Measurements from ENCODE around the gene CNTNAP2. TPM values are rescaled to one million over a fixed set of nuclear protein-coding genes. Genes with fewer than 3 reads are reported as not detected.

Gene CNTNAP2
- not detected for total RNA-seq

- H3K4me1 Mint-ChIP-seq (ENCODE audit: low read depth), result peaks cover 9% of the 10 kb centered on the region
- intact Hi-C loops (cut with micrococcal nuclease), result no loop called here
- no peaks in the 10 kb centered on the region for H3K9me3 Mint-ChIP-seq
- no peak within 1 kb of the TSS for H3K27ac Mint-ChIP-seq
- H3K27me3 Mint-ChIP-seq, result peaks cover 27% of the 10 kb centered on the region
- DNase-seq, result no peak
- H3K4me3 Mint-ChIP-seq, result peak within 1 kb of the TSS; percentile 63
- no peaks in the 10 kb centered on the region for H3K36me3 Mint-ChIP-seq
- CTCF ChIA-PET, result no interaction called here
- POLR2A ChIA-PET, result no interaction called here
These were observed at the start of gene CNTNAP2 for GRCh38 chr7:146116521-146117222. CNTNAP2 (plus strand) TSS chr7:146116801; CDS start chr7:146116877, 76 bp downstream.

- Mint-ChIP-seq H3K4me1 (ENCODE audit: low read depth) (no peaks in the 10 kb centered on the region), H3K27me3 (no peaks in the 10 kb centered on the region), H3K4me3 (no peak overlapping the region), H3K9me3 (no peaks in the 10 kb centered on the region), H3K27ac (no peak overlapping the region), H3K36me3 (no peaks in the 10 kb centered on the region)
- intact Hi-C loops (cut with micrococcal nuclease), result no loop called here
- DNase-seq, result no peak
- POLR2A ChIA-PET, result no interaction called here
- CTCF ChIA-PET, result no interaction called here
These were observed 48.7 kb upstream of the CNTNAP2 start for GRCh38 chr7:146067880-146068279.

- Mint-ChIP-seq H3K4me1 (ENCODE audit: low read depth) (no peaks in the 10 kb centered on the region), H3K4me3 (no peak overlapping the region), H3K27ac (no peak overlapping the region), H3K27me3 (no peaks in the 10 kb centered on the region), H3K36me3 (no peaks in the 10 kb centered on the region), H3K9me3 (no peaks in the 10 kb centered on the region)
- ChIA-PET CTCF (interaction anchor here (0.6 to 1.2 kb wide), 2 partner anchors 16 to 161 kb away, joined by 3 read pairs; no protein-coding TSS in a partner anchor), POLR2A (no interaction called here)
- intact Hi-C loops (cut with micrococcal nuclease), result no loop called here
- no peak for DNase-seq
These were observed 42.3 kb upstream of the CNTNAP2 start for GRCh38 chr7:146074195-146074765.

GRCh38 chr7:146076344-146076743 lies 40.3 kb upstream of the CNTNAP2 start:
- ChIA-PET CTCF (interaction anchor here (0.5 kb wide), 1 partner anchor 400 kb away, joined by 3 read pairs; no protein-coding TSS in a partner anchor), POLR2A (no interaction called here)
- no peaks in the 10 kb centered on the region for H3K4me1 Mint-ChIP-seq (ENCODE audit: low read depth)
- no peaks in the 10 kb centered on the region for H3K36me3 Mint-ChIP-seq
- H3K27ac Mint-ChIP-seq, result no peak overlapping the region
- no peak for DNase-seq
- H3K9me3 Mint-ChIP-seq, result no peaks in the 10 kb centered on the region
- no peaks in the 10 kb centered on the region for H3K27me3 Mint-ChIP-seq
- intact Hi-C loops (cut with micrococcal nuclease), result no loop called here
- H3K4me3 Mint-ChIP-seq, result no peak overlapping the region

- POLR2A ChIA-PET, result no interaction called here
- intact Hi-C loops (cut with micrococcal nuclease), result loop anchor here (5.0 kb wide), 1 partner anchor 347 kb away; no protein-coding TSS in a partner anchor
- CTCF ChIA-PET, result no interaction called here
- Mint-ChIP-seq H3K27me3 (no peaks in the 10 kb centered on the region), H3K36me3 (no peaks in the 10 kb centered on the region), H3K4me3 (no peak overlapping the region), H3K9me3 (no peaks in the 10 kb centered on the region), H3K4me1 (ENCODE audit: low read depth) (no peaks in the 10 kb centered on the region), H3K27ac (no peak overlapping the region)
- no peak for DNase-seq
These were observed 32.5 kb upstream of the CNTNAP2 start for GRCh38 chr7:146084086-146084485.

- no peak overlapping the region for H3K4me3 Mint-ChIP-seq
- intact Hi-C loops (cut with micrococcal nuclease), result loop anchor here (1.0 kb wide), 1 partner anchor 1054 kb away; no protein-coding TSS in a partner anchor
- no peaks in the 10 kb centered on the region for H3K4me1 Mint-ChIP-seq (ENCODE audit: low read depth)
- no peak overlapping the region for H3K27ac Mint-ChIP-seq
- CTCF ChIA-PET, result interaction anchor here (0.6 to 1.6 kb wide), 6 partner anchors 9 to 1543 kb away, joined by 3 to 14 read pairs (median 3); no protein-coding TSS in a partner anchor
- DNase-seq, result no peak
- no peaks in the 10 kb centered on the region for H3K36me3 Mint-ChIP-seq
- no peaks in the 10 kb centered on the region for H3K27me3 Mint-ChIP-seq
- no peaks in the 10 kb centered on the region for H3K9me3 Mint-ChIP-seq
- POLR2A ChIA-PET, result no interaction called here
These were observed 26.5 kb upstream of the CNTNAP2 start for GRCh38 chr7:146090023-146090645.

GRCh38 chr7:146094356-146094755 lies 22.2 kb upstream of the CNTNAP2 start:
- POLR2A ChIA-PET, result no interaction called here
- no peaks in the 10 kb centered on the region for H3K36me3 Mint-ChIP-seq
- CTCF ChIA-PET, result no interaction called here
- no peak overlapping the region for H3K4me3 Mint-ChIP-seq
- H3K4me1 Mint-ChIP-seq (ENCODE audit: low read depth), result no peaks in the 10 kb centered on the region
- H3K27me3 Mint-ChIP-seq, result no peaks in the 10 kb centered on the region
- no peak overlapping the region for H3K27ac Mint-ChIP-seq
- DNase-seq, result no peak
- intact Hi-C loops (cut with micrococcal nuclease), result no loop called here
- H3K9me3 Mint-ChIP-seq, result no peaks in the 10 kb centered on the region

GRCh38 chr7:146096994-146097393 lies 19.6 kb upstream of the CNTNAP2 start:
- intact Hi-C loops (cut with micrococcal nuclease), result no loop called here
- H3K4me3 Mint-ChIP-seq, result no peak overlapping the region
- CTCF ChIA-PET, result no interaction called here
- POLR2A ChIA-PET, result no interaction called here
- no peaks in the 10 kb centered on the region for H3K27me3 Mint-ChIP-seq
- no peaks in the 10 kb centered on the region for H3K36me3 Mint-ChIP-seq
- no peaks in the 10 kb centered on the region for H3K4me1 Mint-ChIP-seq (ENCODE audit: low read depth)
- H3K27ac Mint-ChIP-seq, result no peak overlapping the region
- no peaks in the 10 kb centered on the region for H3K9me3 Mint-ChIP-seq
- no peak for DNase-seq

GRCh38 chr7:146106319-146106718 lies 10.3 kb upstream of the CNTNAP2 start:
- Mint-ChIP-seq H3K4me3 (no peak overlapping the region), H3K4me1 (ENCODE audit: low read depth) (no peaks in the 10 kb centered on the region), H3K9me3 (no peaks in the 10 kb centered on the region), H3K27me3 (no peaks in the 10 kb centered on the region), H3K27ac (no peak overlapping the region), H3K36me3 (no peaks in the 10 kb centered on the region)
- ChIA-PET CTCF (no interaction called here), POLR2A (no interaction called here)
- intact Hi-C loops (cut with micrococcal nuclease), result no loop called here
- no peak for DNase-seq

GRCh38 chr7:146112755-146113154 lies 3.8 kb upstream of the CNTNAP2 start:
- H3K4me1 Mint-ChIP-seq (ENCODE audit: low read depth), result peaks cover 9% of the 10 kb centered on the region
- H3K27me3 Mint-ChIP-seq, result peaks cover 26% of the 10 kb centered on the region
- intact Hi-C loops (cut with micrococcal nuclease), result no loop called here
- no peaks in the 10 kb centered on the region for H3K9me3 Mint-ChIP-seq
- CTCF ChIA-PET, result no interaction called here
- no peak overlapping the region for H3K4me3 Mint-ChIP-seq
- H3K36me3 Mint-ChIP-seq, result no peaks in the 10 kb centered on the region
- no peak for DNase-seq
- POLR2A ChIA-PET, result no interaction called here
- H3K27ac Mint-ChIP-seq, result no peak overlapping the region

- DNase-seq, result no peak
- intact Hi-C loops (cut with micrococcal nuclease), result no loop called here
- Mint-ChIP-seq H3K27ac (no peak overlapping the region), H3K36me3 (no peaks in the 10 kb centered on the region), H3K4me1 (ENCODE audit: low read depth) (peaks cover 9% of the 10 kb centered on the region), H3K9me3 (no peaks in the 10 kb centered on the region), H3K4me3 (peak overlapping the region; percentile 63), H3K27me3 (peaks cover 27% of the 10 kb centered on the region)
- ChIA-PET POLR2A (no interaction called here), CTCF (no interaction called here)
These were observed 1.1 kb upstream of the CNTNAP2 start for GRCh38 chr7:146115548-146115850.

- CTCF ChIA-PET, result no interaction called here
- H3K4me3 Mint-ChIP-seq, result peak overlapping the region; percentile 63
- intact Hi-C loops (cut with micrococcal nuclease), result no loop called here
These were observed 615 bp upstream of the CNTNAP2 start for GRCh38 chr7:146115851-146116520.

More at GRCh38 chr7:146115851-146116520, 615 bp upstream of the CNTNAP2 start:
- DNase-seq, result peak; percentile 33
- POLR2A ChIA-PET, result no interaction called here
- Mint-ChIP-seq H3K36me3 (no peaks in the 10 kb centered on the region), H3K27ac (no peak overlapping the region), H3K4me1 (ENCODE audit: low read depth) (peaks cover 9% of the 10 kb centered on the region), H3K27me3 (peaks cover 27% of the 10 kb centered on the region), H3K9me3 (no peaks in the 10 kb centered on the region)
